ENCODE data around the gene CABLES2. TPM values are rescaled to one million over a fixed set of nuclear protein-coding genes. Genes with fewer than 3 reads are reported as not detected.

Gene CABLES2
- total and polyA plus RNA-seq, 2 donors, result 2.1 to 5.7 TPM

GRCh38 chr20:62350629-62351422 is 56.3 kb downstream of the CABLES2 start:
- WGBS, result 80% methylated on average over 23 of the region's 23 CpGs
- H3K4me1 ChIP-seq (ENCODE audit: insufficient read depth), result no peaks in the 10 kb centered on the region
- H3K36me3 ChIP-seq (ENCODE audit: insufficient read depth), result no peaks in the 10 kb centered on the region
- no peak for DNase-seq (ENCODE audit: extremely low spot score)
- H3K27ac ChIP-seq (ENCODE audit: low read depth), result peak overlapping the region; percentile 81
- no peak overlapping the region for H3K4me3 ChIP-seq (ENCODE audit: low read depth, low read length)

GRCh38 chr20:62350098-62350628 is 56.9 kb downstream of the CABLES2 start:
- WGBS, result 78% methylated on average over 16 of the region's 16 CpGs
- Histone ChIP-seq H3K27ac (ENCODE audit: low read depth) (peak overlapping the region; percentile 81), H3K36me3 (ENCODE audit: insufficient read depth) (no peaks in the 10 kb centered on the region), H3K4me1 (ENCODE audit: insufficient read depth) (no peaks in the 10 kb centered on the region), H3K4me3 (ENCODE audit: low read depth, low read length) (no peak overlapping the region)
- DNase-seq (ENCODE audit: extremely low spot score), result peak; percentile 76

GRCh38 chr20:62349556-62350097 is 57.5 kb downstream of the CABLES2 start:
- Histone ChIP-seq H3K4me1 (ENCODE audit: insufficient read depth) (no peaks in the 10 kb centered on the region), H3K36me3 (ENCODE audit: insufficient read depth) (no peaks in the 10 kb centered on the region), H3K4me3 (ENCODE audit: low read depth, low read length) (no peak overlapping the region), H3K27ac (ENCODE audit: low read depth) (peak overlapping the region; percentile 63)
- 85% methylated on average over 7 of the region's 7 CpGs for WGBS
- no peak for DNase-seq (ENCODE audit: extremely low spot score)

DNA sequence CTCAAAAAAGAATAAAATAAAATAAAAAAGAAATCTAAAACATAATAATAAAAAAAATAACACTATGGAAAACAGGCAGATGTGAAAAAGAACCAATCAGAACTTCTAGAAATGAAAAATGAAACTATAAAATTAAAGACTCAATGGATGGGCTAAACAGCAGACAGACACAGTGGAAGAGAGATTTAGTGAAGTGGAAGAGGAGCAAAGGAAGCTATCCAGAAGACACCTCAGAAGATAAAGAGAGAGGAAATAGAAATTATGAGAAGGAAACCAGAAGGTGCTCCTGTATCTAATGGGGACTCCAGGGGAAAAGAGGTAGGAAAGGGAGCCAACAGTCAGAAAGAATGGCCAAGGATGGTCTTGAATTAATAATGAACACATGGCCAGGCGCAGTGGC is 58.5 kb downstream of the CABLES2 start:
- no peaks in the 10 kb centered on the region for H3K36me3 ChIP-seq (ENCODE audit: insufficient read depth)
- no peak overlapping the region for H3K27ac ChIP-seq (ENCODE audit: low read depth)
- DNase-seq (ENCODE audit: extremely low spot score), result no peak
- no peaks in the 10 kb centered on the region for H3K4me1 ChIP-seq (ENCODE audit: insufficient read depth)
- 90% methylated on average over 1 of the region's 1 CpG for WGBS
- no peak overlapping the region for H3K4me3 ChIP-seq (ENCODE audit: low read depth, low read length)

- H3K4me3 ChIP-seq (ENCODE audit: low read depth, low read length), result no peak overlapping the region
- no peaks in the 10 kb centered on the region for H3K36me3 ChIP-seq (ENCODE audit: insufficient read depth)
- H3K27ac ChIP-seq (ENCODE audit: low read depth), result no peak overlapping the region
- H3K4me1 ChIP-seq (ENCODE audit: insufficient read depth), result no peaks in the 10 kb centered on the region
- no peak for DNase-seq (ENCODE audit: extremely low spot score)
- WGBS, result 80% methylated on average over 9 of the region's 9 CpGs
Measured at GRCh38 chr20:62347445-62347844, 59.6 kb downstream of the CABLES2 start.

DNA sequence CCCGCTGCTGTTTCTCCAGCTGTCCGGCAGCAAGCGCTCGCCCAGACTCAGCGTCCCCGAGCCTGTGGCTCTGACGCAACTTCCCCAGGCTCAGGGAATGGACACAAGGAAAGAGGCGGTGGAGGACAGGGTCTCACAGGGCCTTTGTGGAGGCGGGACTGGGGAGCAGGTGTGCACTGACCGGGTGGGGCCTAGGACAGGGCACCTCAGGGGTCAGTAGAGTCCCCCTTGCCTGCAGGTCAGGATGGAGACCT is 60.0 kb downstream of the CABLES2 start:
- Histone ChIP-seq H3K4me3 (ENCODE audit: low read depth, low read length) (no peak overlapping the region), H3K27ac (ENCODE audit: low read depth) (no peak overlapping the region), H3K36me3 (ENCODE audit: insufficient read depth) (no peaks in the 10 kb centered on the region), H3K4me1 (ENCODE audit: insufficient read depth) (no peaks in the 10 kb centered on the region)
- DNase-seq (ENCODE audit: extremely low spot score), result no peak
- WGBS, result 93% methylated on average over 10 of the region's 10 CpGs

- DNase-seq (ENCODE audit: extremely low spot score), result no peak
- Histone ChIP-seq H3K4me1 (ENCODE audit: insufficient read depth) (no peaks in the 10 kb centered on the region), H3K36me3 (ENCODE audit: insufficient read depth) (no peaks in the 10 kb centered on the region), H3K4me3 (ENCODE audit: low read depth, low read length) (no peak overlapping the region), H3K27ac (ENCODE audit: low read depth) (no peak overlapping the region)
- 93% methylated on average over 34 of the region's 34 CpGs for WGBS
Measured at GRCh38 chr20:62346398-62347150, 60.5 kb downstream of the CABLES2 start.

- Histone ChIP-seq H3K36me3 (ENCODE audit: insufficient read depth) (no peaks in the 10 kb centered on the region), H3K27ac (ENCODE audit: low read depth) (no peak overlapping the region), H3K4me1 (ENCODE audit: insufficient read depth) (no peaks in the 10 kb centered on the region), H3K4me3 (ENCODE audit: low read depth, low read length) (no peak overlapping the region)
- DNase-seq (ENCODE audit: extremely low spot score), result no peak
- WGBS, result 88% methylated on average over 25 of the region's 25 CpGs
Measured at GRCh38 chr20:62345681-62346370, 61.3 kb downstream of the CABLES2 start.

GRCh38 chr20:62344782-62345181 is 62.3 kb downstream of the CABLES2 start:
- WGBS, result 77% methylated on average over 10 of the region's 10 CpGs
- Histone ChIP-seq H3K4me3 (ENCODE audit: low read depth, low read length) (no peak overlapping the region), H3K27ac (ENCODE audit: low read depth) (no peak overlapping the region), H3K4me1 (ENCODE audit: insufficient read depth) (no peaks in the 10 kb centered on the region), H3K36me3 (ENCODE audit: insufficient read depth) (no peaks in the 10 kb centered on the region)
- no peak for DNase-seq (ENCODE audit: extremely low spot score)

GRCh38 chr20:62344092-62344491 is 63.0 kb downstream of the CABLES2 start:
- no peak overlapping the region for H3K27ac ChIP-seq (ENCODE audit: low read depth)
- H3K4me1 ChIP-seq (ENCODE audit: insufficient read depth), result no peaks in the 10 kb centered on the region
- no peak overlapping the region for H3K4me3 ChIP-seq (ENCODE audit: low read depth, low read length)
- DNase-seq (ENCODE audit: extremely low spot score), result no peak
- H3K36me3 ChIP-seq (ENCODE audit: insufficient read depth), result no peaks in the 10 kb centered on the region
- 90% methylated on average over 5 of the region's 5 CpGs for WGBS

- no peaks in the 10 kb centered on the region for H3K36me3 ChIP-seq (ENCODE audit: insufficient read depth)
- H3K4me1 ChIP-seq (ENCODE audit: insufficient read depth), result no peaks in the 10 kb centered on the region
- no peak overlapping the region for H3K4me3 ChIP-seq (ENCODE audit: low read depth, low read length)
- WGBS, result 57% methylated on average over 10 of the region's 10 CpGs
- no peak for DNase-seq (ENCODE audit: extremely low spot score)
- H3K27ac ChIP-seq (ENCODE audit: low read depth), result no peak overlapping the region
Measured at GRCh38 chr20:62342910-62343309, 64.2 kb downstream of the CABLES2 start.

GRCh38 chr20:62339647-62340062 is 67.4 kb downstream of the CABLES2 start:
- no peak overlapping the region for H3K27ac ChIP-seq (ENCODE audit: low read depth)
- DNase-seq (ENCODE audit: extremely low spot score), result no peak
- peaks cover 2% of the 10 kb centered on the region for H3K36me3 ChIP-seq (ENCODE audit: insufficient read depth)
- H3K4me1 ChIP-seq (ENCODE audit: insufficient read depth), result no peaks in the 10 kb centered on the region
- no peak overlapping the region for H3K4me3 ChIP-seq (ENCODE audit: low read depth, low read length)
- 81% methylated on average over 14 of the region's 14 CpGs for WGBS
